Keratinocyte (primary cell): ENCODE results near the gene C2orf72.
"Not testable (repeated sequence)": the region's sequence is repeated elsewhere in the genome, so short reads cannot be mapped to it uniquely, and the experiment has no call there.

Experiments used
- CTCF ChIP-seq, 3 experiments: IDR thresholded peaks in 1 of 3; conservative IDR thresholded peaks in 1 of 3; optimal IDR thresholded peaks in 1 of 3; 2 replicates in 2 of 3; 3 replicates in 1 of 3; pipeline versions ENCODE3 to v1.5.1; 2011; ENCODE audit warnings: low read length in 3 of 3, mild to moderate bottlenecking in 3 of 3, moderate library complexity in 2 of 3, control low read depth in 1 of 3, inconsistent platforms in 1 of 3; ENCODE audit not compliant: insufficient read depth in 2 of 3; ENCODE audit errors: extremely low read depth in 1 of 3
- EZH2 ChIP-seq: IDR thresholded peaks from one replicate; pipeline ENCODE4 v1.6.1; 2012; ENCODE audit warnings: inconsistent platforms, mild to moderate bottlenecking, low read length, moderate library complexity

- TF ChIP-seq CTCF (optimal IDR thresholded peaks at IDR 0.05 in 1 of 3, IDR thresholded peaks at IDR 0.05 in 1 of 3, conservative IDR thresholded peaks at IDR 0.05 in 1 of 3; ENCODE audit: extremely low read depth in 1 of 3, insufficient read depth in 2 of 3, low read length in 3 of 3); EZH2: not testable (repeated sequence)
These were observed 30.2 kb downstream of the C2orf72 start for GRCh38 chr2:231067531-231067930.
